ENCODE data around the gene MPPED1. TPM values are rescaled to one million over a fixed set of nuclear protein-coding genes. Genes with fewer than 3 reads are reported as not detected.

The MPPED1 gene
- total and polyA plus RNA-seq, 3 experiments from 2014 or later = not detected

DNA sequence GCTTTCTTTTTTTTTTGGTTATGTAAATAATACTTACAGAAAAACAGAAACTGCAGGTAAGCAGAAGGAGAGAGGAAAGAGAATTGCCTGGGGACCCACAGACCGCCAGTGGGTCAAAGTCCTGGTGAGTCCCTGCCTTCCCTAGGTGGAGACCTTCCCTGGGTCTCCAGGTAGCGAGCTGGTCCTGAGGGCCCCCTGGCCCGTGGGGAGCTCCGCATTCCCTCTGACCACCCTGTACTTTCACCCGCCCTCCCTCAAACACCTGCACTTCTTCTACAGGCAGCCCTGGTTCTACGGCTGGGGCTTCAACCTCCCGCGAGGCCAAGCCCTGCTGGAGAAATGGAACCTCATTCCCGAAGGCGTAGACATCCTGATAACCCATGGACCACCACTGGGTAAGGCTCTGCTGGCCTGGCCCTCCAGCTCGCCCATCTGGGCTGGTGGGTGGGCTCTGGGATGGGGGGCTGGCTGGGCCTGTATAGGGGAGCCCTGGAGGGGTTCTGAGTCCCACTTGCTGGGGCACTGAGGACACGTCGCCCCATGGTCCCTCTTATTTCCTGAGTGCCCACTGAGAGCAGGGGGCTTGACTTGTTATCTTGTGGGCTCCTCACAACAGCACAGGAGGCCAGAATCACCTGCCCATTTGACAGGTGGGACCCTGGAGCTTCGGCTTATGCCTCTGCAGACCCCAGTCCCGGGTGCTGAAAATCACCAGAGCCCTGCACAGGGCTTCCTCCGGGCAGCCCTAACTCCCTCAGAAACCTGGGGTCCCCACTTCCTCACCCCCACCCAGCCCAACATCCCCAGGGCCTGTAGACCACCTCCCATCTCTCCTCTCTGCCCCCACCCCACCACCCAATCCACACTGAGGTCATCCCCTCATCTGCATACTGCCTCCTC lies 86.4 kb downstream of the MPPED1 start:
- no peaks in the 10 kb centered on the region for H3K4me1 ChIP-seq (ENCODE audit: insufficient read depth, low read length)
- no peaks in the 10 kb centered on the region for H3K27me3 ChIP-seq (ENCODE audit: insufficient read depth, low read length, poor library complexity, severe bottlenecking)
- H3K36me3 ChIP-seq (ENCODE audit: insufficient read depth, low read length) = no peaks in the 10 kb centered on the region
- CTCF ChIA-PET = no interaction called here
- Mint-ChIP-seq H3K9me3 (no peaks in the 10 kb centered on the region), H3K27ac (no peak overlapping the region), H3K36me3 (no peaks in the 10 kb centered on the region), H3K4me1 (no peaks in the 10 kb centered on the region), H3K27me3 (peaks cover 4 to 6% of the 10 kb centered on the region in 2 donors), H3K4me3 (no peak overlapping the region)
- no peak for DNase-seq
- no peaks in the 10 kb centered on the region for H3K9me3 ChIP-seq (ENCODE audit: low read length)
- POLR2A ChIA-PET = no interaction called here
- H3K4me3 ChIP-seq (ENCODE audit: low read length) = no peak overlapping the region
- no peak overlapping the region for H3K27ac ChIP-seq (ENCODE audit: low read depth, low read length)

DNA sequence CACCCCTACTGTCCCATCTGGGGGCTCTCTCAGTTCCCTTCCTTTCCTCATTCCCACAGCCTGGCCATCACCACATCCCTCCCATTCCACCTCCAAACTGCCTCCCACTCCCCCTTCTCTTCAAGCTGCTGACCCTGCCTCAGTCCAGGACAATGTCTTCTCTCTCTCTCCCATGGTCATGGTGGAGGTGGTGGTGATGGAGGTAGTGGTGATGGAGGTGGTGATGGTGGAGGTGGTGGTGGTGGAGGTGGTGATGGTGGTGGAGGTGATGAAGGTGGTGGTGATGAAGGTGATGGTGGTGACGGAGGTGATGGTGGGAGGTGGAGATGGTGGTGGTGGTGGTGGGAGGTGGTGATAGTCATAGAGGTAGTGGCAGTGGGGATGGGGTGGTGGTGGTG lies 87.0 kb downstream of the MPPED1 start:
- no peak for DNase-seq
- Mint-ChIP-seq H3K27ac (no peak overlapping the region), H3K4me1 (no peaks in the 10 kb centered on the region), H3K27me3 (peaks cover under 1 to 4% of the 10 kb centered on the region in 2 donors), H3K36me3 (no peaks in the 10 kb centered on the region), H3K9me3 (no peaks in the 10 kb centered on the region), H3K4me3 (no peak overlapping the region)
- no peak overlapping the region for H3K27ac ChIP-seq (ENCODE audit: low read depth, low read length)
- no peak overlapping the region for H3K4me3 ChIP-seq (ENCODE audit: low read length)
- no peaks in the 10 kb centered on the region for H3K36me3 ChIP-seq (ENCODE audit: insufficient read depth, low read length)
- H3K27me3 ChIP-seq (ENCODE audit: insufficient read depth, low read length, poor library complexity, severe bottlenecking) = no peaks in the 10 kb centered on the region
- no peaks in the 10 kb centered on the region for H3K4me1 ChIP-seq (ENCODE audit: insufficient read depth, low read length)
- CTCF ChIA-PET = no interaction called here
- no peaks in the 10 kb centered on the region for H3K9me3 ChIP-seq (ENCODE audit: low read length)
- POLR2A ChIA-PET = no interaction called here

DNA sequence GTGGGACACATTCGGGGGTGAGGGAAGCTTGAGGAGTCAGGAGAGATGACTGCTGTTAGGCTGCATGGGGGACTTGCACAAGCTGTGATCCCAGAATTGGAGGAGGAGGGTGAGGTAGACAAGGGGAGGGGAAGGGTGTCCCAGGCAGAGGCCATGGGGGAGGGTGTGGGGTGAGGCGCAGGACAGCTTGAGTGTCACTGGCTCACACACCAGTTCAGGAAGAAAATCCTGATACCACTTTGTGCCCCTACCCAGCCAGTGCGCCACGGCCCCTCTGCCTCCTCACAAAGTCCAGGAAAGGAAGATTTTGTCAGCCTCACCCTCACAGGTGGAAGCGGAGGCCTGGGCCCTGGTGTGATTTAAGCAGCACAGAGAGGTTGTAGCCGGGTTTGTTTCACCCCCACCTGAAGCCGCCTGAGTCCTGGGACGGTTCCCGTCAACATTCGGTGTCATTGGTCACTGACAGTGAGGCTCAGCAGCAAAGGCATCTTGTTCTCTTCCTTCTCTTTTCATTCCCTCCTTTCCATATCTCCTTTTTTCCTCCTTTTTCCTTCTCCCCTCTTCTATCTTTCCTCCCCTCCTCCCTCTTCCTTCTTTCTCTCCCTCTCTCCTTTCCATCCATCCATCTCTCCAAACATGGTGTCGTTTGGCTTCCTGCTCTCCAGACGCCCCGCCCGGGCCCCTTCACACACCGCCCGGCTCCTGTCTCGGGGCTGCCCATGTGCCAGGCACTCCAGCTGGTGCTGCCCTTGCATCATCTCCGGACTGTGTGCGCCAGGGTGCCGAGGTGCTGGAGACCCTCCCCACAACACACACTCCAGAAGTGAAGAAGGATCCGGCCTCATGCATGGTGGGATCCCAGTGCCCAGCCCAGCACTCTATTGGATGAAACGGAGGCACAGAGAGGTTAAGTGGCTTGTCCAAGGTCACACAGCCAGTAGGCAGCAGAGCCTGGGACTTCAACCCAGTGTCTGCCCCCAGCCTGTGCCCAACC lies 89.3 kb downstream of the MPPED1 start:
- POLR2A ChIA-PET = no interaction called here
- peaks cover 0 to 2% of the 10 kb centered on the region in 2 donors for H3K27me3 Mint-ChIP-seq

DNA sequence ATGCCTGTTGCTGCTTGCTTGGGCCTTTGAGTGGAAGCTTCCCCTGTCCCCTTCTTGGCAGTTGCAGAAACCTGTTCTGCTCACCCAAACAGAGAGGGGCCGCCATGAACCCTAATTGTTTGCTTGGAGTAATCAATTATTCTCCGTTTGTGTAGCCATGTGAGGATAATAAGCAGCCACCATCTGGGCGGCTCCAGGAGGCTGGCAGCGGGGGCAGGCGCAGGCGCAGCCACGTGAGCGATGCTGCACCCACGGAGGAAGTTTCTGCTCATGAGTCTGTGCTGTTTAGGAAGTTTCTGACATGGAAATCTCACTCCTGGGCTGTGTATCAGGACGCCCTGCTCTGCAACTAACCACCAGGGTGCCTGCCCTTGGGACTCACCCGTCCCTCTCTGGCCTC lies 90.1 kb downstream of the MPPED1 start:
- Mint-ChIP-seq H3K27me3 (peaks cover 0 to 2% of the 10 kb centered on the region in 2 donors), H3K36me3 (no peaks in the 10 kb centered on the region), H3K27ac (no peak overlapping the region), H3K9me3 (no peaks in the 10 kb centered on the region), H3K4me3 (no peak overlapping the region), H3K4me1 (no peaks in the 10 kb centered on the region)
- no peaks in the 10 kb centered on the region for H3K9me3 ChIP-seq (ENCODE audit: low read length)
- H3K27ac ChIP-seq (ENCODE audit: low read depth, low read length) = no peak overlapping the region
- ChIA-PET CTCF (no interaction called here), POLR2A (no interaction called here)
- H3K4me3 ChIP-seq (ENCODE audit: low read length) = no peak overlapping the region
- no peaks in the 10 kb centered on the region for H3K36me3 ChIP-seq (ENCODE audit: insufficient read depth, low read length)
- no peaks in the 10 kb centered on the region for H3K27me3 ChIP-seq (ENCODE audit: insufficient read depth, low read length, poor library complexity, severe bottlenecking)
- no peak for DNase-seq
- no peaks in the 10 kb centered on the region for H3K4me1 ChIP-seq (ENCODE audit: insufficient read depth, low read length)

More for the DNA sequence above, 89.3 kb downstream of the MPPED1 start:
- H3K9me3 Mint-ChIP-seq = no peaks in the 10 kb centered on the region
- no peaks in the 10 kb centered on the region for H3K4me1 Mint-ChIP-seq
- CTCF ChIA-PET = no interaction called here
- no peak for DNase-seq
- no peak overlapping the region for H3K27ac Mint-ChIP-seq
- no peaks in the 10 kb centered on the region for H3K36me3 Mint-ChIP-seq
- Histone ChIP-seq H3K27me3 (ENCODE audit: insufficient read depth, low read length, poor library complexity, severe bottlenecking) (no peaks in the 10 kb centered on the region), H3K27ac (ENCODE audit: low read depth, low read length) (no peak overlapping the region), H3K9me3 (ENCODE audit: low read length) (no peaks in the 10 kb centered on the region), H3K4me1 (ENCODE audit: insufficient read depth, low read length) (no peaks in the 10 kb centered on the region), H3K36me3 (ENCODE audit: insufficient read depth, low read length) (no peaks in the 10 kb centered on the region), H3K4me3 (ENCODE audit: low read length) (no peak overlapping the region)
- no peak overlapping the region for H3K4me3 Mint-ChIP-seq

DNA sequence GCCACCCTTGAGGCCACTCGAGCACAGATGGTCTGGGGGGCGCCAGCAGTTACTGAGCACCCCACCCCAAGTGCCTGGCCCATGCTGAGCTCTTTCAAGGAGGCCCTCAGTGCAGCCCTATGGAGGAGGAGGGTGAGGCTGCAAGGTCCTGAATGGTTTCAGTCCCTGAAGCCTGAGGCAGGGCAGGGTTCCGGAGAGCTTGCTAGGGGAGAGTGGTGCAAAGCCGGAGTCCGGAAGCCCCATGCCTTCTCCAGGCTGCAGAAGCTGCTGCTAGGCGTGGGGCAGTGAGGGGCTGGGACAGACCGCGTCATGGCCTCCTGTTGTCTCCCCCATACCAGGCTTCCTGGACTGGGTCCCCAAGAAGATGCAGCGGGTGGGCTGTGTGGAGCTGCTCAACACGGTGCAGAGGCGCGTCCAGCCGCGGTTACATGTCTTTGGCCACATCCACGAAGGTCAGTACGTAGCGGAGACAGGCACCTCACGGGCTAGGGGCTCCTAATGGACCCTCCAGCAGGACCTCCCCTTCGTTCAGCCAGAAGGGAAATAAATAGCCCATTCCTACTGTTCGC lies 90.6 kb downstream of the MPPED1 start:
- H3K27ac Mint-ChIP-seq = no peak overlapping the region
- POLR2A ChIA-PET = no interaction called here
- Histone ChIP-seq H3K27me3 (ENCODE audit: insufficient read depth, low read length, poor library complexity, severe bottlenecking) (no peaks in the 10 kb centered on the region), H3K4me3 (ENCODE audit: low read length) (no peak overlapping the region), H3K27ac (ENCODE audit: low read depth, low read length) (no peak overlapping the region), H3K9me3 (ENCODE audit: low read length) (no peaks in the 10 kb centered on the region), H3K36me3 (ENCODE audit: insufficient read depth, low read length) (no peaks in the 10 kb centered on the region), H3K4me1 (ENCODE audit: insufficient read depth, low read length) (no peaks in the 10 kb centered on the region)
- H3K4me3 Mint-ChIP-seq = no peak overlapping the region
- no peaks in the 10 kb centered on the region for H3K9me3 Mint-ChIP-seq
- H3K36me3 Mint-ChIP-seq = no peaks in the 10 kb centered on the region
- no peaks in the 10 kb centered on the region for H3K4me1 Mint-ChIP-seq
- peaks cover 0 to 2% of the 10 kb centered on the region in 2 donors for H3K27me3 Mint-ChIP-seq
- DNase-seq = no peak
- CTCF ChIA-PET = no interaction called here

- no peak overlapping the region for H3K27ac ChIP-seq (ENCODE audit: low read depth, low read length)
- H3K36me3 Mint-ChIP-seq = no peaks in the 10 kb centered on the region
- H3K27me3 ChIP-seq (ENCODE audit: insufficient read depth, low read length, poor library complexity, severe bottlenecking) = no peaks in the 10 kb centered on the region
- H3K4me1 Mint-ChIP-seq = no peaks in the 10 kb centered on the region
- H3K9me3 Mint-ChIP-seq = no peaks in the 10 kb centered on the region
- H3K27me3 Mint-ChIP-seq = peaks cover 0 to 2% of the 10 kb centered on the region in 2 donors
- no peaks in the 10 kb centered on the region for H3K9me3 ChIP-seq (ENCODE audit: low read length)
- no peaks in the 10 kb centered on the region for H3K4me1 ChIP-seq (ENCODE audit: insufficient read depth, low read length)
- no peaks in the 10 kb centered on the region for H3K36me3 ChIP-seq (ENCODE audit: insufficient read depth, low read length)
- ChIA-PET CTCF (no interaction called here), POLR2A (no interaction called here)
- no peak overlapping the region for H3K4me3 ChIP-seq (ENCODE audit: low read length)
- no peak overlapping the region for H3K27ac Mint-ChIP-seq
- no peak overlapping the region for H3K4me3 Mint-ChIP-seq
- no peak for DNase-seq
These were observed 92.3 kb downstream of the MPPED1 start for GRCh38 chr22:43504068-43504467.

DNA sequence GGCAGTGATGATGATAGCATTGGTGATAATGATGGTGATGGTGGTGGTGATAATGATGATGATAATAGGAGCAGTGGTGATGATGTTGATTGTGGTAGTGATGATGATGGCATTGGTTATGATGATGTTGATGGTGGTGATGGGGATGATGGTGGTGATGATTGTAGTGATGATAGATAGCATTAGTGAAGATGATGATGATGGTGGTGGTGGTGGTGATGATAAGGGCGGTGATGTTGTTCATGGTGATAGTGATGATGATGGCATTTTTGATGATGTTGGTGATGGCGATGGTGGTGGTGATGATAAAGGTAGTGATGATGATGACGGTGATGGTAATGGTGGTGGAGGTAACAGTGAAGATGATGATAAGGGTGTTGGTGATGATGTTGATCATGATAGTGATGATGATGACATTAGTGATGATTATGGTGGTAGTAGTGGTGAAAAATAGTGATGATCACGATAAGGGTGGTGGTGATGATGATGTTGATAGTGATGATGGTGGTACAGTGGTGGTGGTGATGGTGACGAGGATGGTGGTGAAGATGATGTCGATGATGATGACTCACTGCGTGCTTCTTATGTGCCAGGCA lies 93.0 kb downstream of the MPPED1 start:
- Histone ChIP-seq H3K36me3 (ENCODE audit: insufficient read depth, low read length) (no peaks in the 10 kb centered on the region), H3K27me3 (ENCODE audit: insufficient read depth, low read length, poor library complexity, severe bottlenecking) (no peaks in the 10 kb centered on the region), H3K4me3 (ENCODE audit: low read length) (no peak overlapping the region), H3K9me3 (ENCODE audit: low read length) (no peaks in the 10 kb centered on the region), H3K4me1 (ENCODE audit: insufficient read depth, low read length) (no peaks in the 10 kb centered on the region), H3K27ac (ENCODE audit: low read depth, low read length) (no peak overlapping the region)
- ChIA-PET CTCF (no interaction called here), POLR2A (no interaction called here)
- no peaks in the 10 kb centered on the region for H3K4me1 Mint-ChIP-seq
- no peak for DNase-seq
- H3K27ac Mint-ChIP-seq = no peak overlapping the region
- H3K9me3 Mint-ChIP-seq = no peaks in the 10 kb centered on the region
- H3K27me3 Mint-ChIP-seq = peaks cover 0 to 2% of the 10 kb centered on the region in 2 donors
- no peak overlapping the region for H3K4me3 Mint-ChIP-seq
- H3K36me3 Mint-ChIP-seq = no peaks in the 10 kb centered on the region

DNA sequence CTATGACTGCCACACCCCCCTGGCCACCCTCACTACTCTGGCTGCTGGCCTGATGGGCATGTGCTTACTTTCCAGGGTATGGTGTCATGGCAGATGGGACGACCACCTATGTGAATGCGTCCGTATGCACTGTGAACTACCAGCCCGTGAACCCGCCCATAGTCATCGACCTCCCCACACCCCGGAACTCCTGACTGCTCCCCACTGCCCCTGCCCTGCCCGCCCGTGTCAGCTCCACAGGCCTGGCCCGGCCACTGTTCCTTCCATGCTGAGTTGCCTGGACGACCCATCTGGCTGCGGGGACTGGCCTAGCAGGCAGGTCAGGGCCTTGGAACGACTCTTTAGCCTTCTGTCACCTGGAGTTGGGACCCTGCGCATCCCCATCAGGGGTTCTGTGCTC lies 93.6 kb downstream of the MPPED1 start:
- H3K4me3 ChIP-seq (ENCODE audit: low read length) = no peak overlapping the region
- CTCF ChIA-PET = no interaction called here
- H3K9me3 Mint-ChIP-seq = no peaks in the 10 kb centered on the region

More for the DNA sequence above, 93.6 kb downstream of the MPPED1 start:
- DNase-seq = no peak
- Mint-ChIP-seq H3K27ac (no peak overlapping the region), H3K27me3 (peaks cover 0 to 2% of the 10 kb centered on the region in 2 donors), H3K36me3 (no peaks in the 10 kb centered on the region), H3K4me3 (no peak overlapping the region), H3K4me1 (no peaks in the 10 kb centered on the region)
- Histone ChIP-seq H3K36me3 (ENCODE audit: insufficient read depth, low read length) (no peaks in the 10 kb centered on the region), H3K27me3 (ENCODE audit: insufficient read depth, low read length, poor library complexity, severe bottlenecking) (no peaks in the 10 kb centered on the region), H3K27ac (ENCODE audit: low read depth, low read length) (no peak overlapping the region), H3K9me3 (ENCODE audit: low read length) (no peaks in the 10 kb centered on the region), H3K4me1 (ENCODE audit: insufficient read depth, low read length) (no peaks in the 10 kb centered on the region)
- POLR2A ChIA-PET = no interaction called here
